Choroid plexus epithelial cell (primary cell): ENCODE results near the gene PITX1.
A peak's percentile ranks its signal among the peaks of the same experiment; 100 is the strongest.

Experiments
- DNase-seq: peaks from one replicate; pipeline ENCODE4 v3.0.0-alpha.2; 2010; ENCODE audit warnings: low read depth
- H3K4me3 ChIP-seq: 2 replicates; pipeline ENCODE4 v1.5.1; 2011; ENCODE audit warnings: low read depth, mild to moderate bottlenecking, control low read depth, low read length, moderate library complexity
- CTCF ChIP-seq: conservative IDR thresholded peaks from 2 replicates; pipeline ENCODE4 v1.5.1; 2011; ENCODE audit warnings: low read depth, mild to moderate bottlenecking, control low read depth, inconsistent platforms, low read length, moderate library complexity

Gene PITX1

GRCh38 chr5:135073761-135074345, 39.8 kb upstream of the PITX1 start:
- no peak for TF ChIP-seq CTCF
- H3K4me3 ChIP-seq: no peak overlapping the region
- peak; percentile 2 for DNase-seq

- no peak overlapping the region for H3K4me3 ChIP-seq
- no peak for DNase-seq
- TF ChIP-seq CTCF: no peak
These were observed 38.6 kb upstream of the PITX1 start for GRCh38 chr5:135072387-135073281.

- no peak for DNase-seq
- TF ChIP-seq CTCF: no peak
- no peak overlapping the region for H3K4me3 ChIP-seq
These were observed 37.3 kb upstream of the PITX1 start for GRCh38 chr5:135071311-135071710.

- no peak for DNase-seq
- no peak for TF ChIP-seq CTCF
- H3K4me3 ChIP-seq: no peak overlapping the region
These were observed 36.0 kb upstream of the PITX1 start for GRCh38 chr5:135069895-135070657.

GRCh38 chr5:135069016-135069770, 35.2 kb upstream of the PITX1 start:
- no peak for DNase-seq
- TF ChIP-seq CTCF: no peak
- H3K4me3 ChIP-seq: no peak overlapping the region

GRCh38 chr5:135067587-135067986, 33.6 kb upstream of the PITX1 start:
- TF ChIP-seq CTCF: no peak
- no peak overlapping the region for H3K4me3 ChIP-seq
- DNase-seq: no peak
